ENCODE data around the gene COG5. TPM values are rescaled to one million over a fixed set of nuclear protein-coding genes. Genes with fewer than 3 reads are reported as not detected.
"Not testable (repeated sequence)": the region's sequence is repeated elsewhere in the genome, so short reads cannot be mapped to it uniquely, and the experiment has no call there.

The COG5 gene
- total RNA-seq, 1 donor from 2014 or later: 21.4 TPM

- Histone ChIP-seq H3K9me3 (ENCODE audit: control insufficient read depth in 3 of 3, low read length in 3 of 3) (no peaks in the 10 kb centered on the region), H3K36me3 (ENCODE audit: control insufficient read depth in 3 of 3, insufficient read depth in 3 of 3, low read length in 3 of 3) (peaks cover 0 to 5% (median 3%) of the 10 kb centered on the region in 3 donors), H3K4me3 (ENCODE audit: low read length in 3 of 3) (no peak overlapping the region), H3K4me1 (ENCODE audit: control insufficient read depth in 3 of 3, insufficient read depth in 3 of 3, low read length in 3 of 3) (peaks cover 0 to 12% (median 5%) of the 10 kb centered on the region in 3 donors), H3K27me3 (ENCODE audit: control insufficient read depth in 3 of 3, insufficient read depth in 3 of 3, low read length in 3 of 3) (no peaks in the 10 kb centered on the region), H3K27ac (ENCODE audit: low read depth, low read length) (no peak overlapping the region), H3K9ac (ENCODE audit: low read depth in 1 of 3, low read length in 3 of 3) (peak overlapping the region in 1 of 3 donors; percentile 46)
Observed at GRCh38 chr7:107233174-107233573, 330.5 kb downstream of the COG5 start.

- H3K9ac ChIP-seq (ENCODE audit: low read depth in 1 of 3, low read length in 3 of 3): no peak overlapping the region
- H3K4me3 ChIP-seq (ENCODE audit: low read length in 3 of 3): no peak overlapping the region
- H3K36me3 ChIP-seq (ENCODE audit: control insufficient read depth in 3 of 3, insufficient read depth in 3 of 3, low read length in 3 of 3): peaks cover 0 to 5% (median 3%) of the 10 kb centered on the region in 3 donors
- no peaks in the 10 kb centered on the region for H3K9me3 ChIP-seq (ENCODE audit: control insufficient read depth in 3 of 3, low read length in 3 of 3)
- H3K27me3 ChIP-seq (ENCODE audit: control insufficient read depth in 3 of 3, insufficient read depth in 3 of 3, low read length in 3 of 3): no peaks in the 10 kb centered on the region
- H3K27ac ChIP-seq (ENCODE audit: low read depth, low read length): no peak overlapping the region
- H3K4me1 ChIP-seq (ENCODE audit: control insufficient read depth in 3 of 3, insufficient read depth in 3 of 3, low read length in 3 of 3): peaks cover 0 to 12% (median 5%) of the 10 kb centered on the region in 3 donors
Observed at GRCh38 chr7:107232568-107233090, 331.1 kb downstream of the COG5 start.

- H3K36me3 ChIP-seq (ENCODE audit: control insufficient read depth in 3 of 3, insufficient read depth in 3 of 3, low read length in 3 of 3): peaks cover 0 to 5% (median 0%) of the 10 kb centered on the region in 3 donors
- H3K4me1 ChIP-seq (ENCODE audit: control insufficient read depth in 3 of 3, insufficient read depth in 3 of 3, low read length in 3 of 3): peaks cover 0 to 12% (median 5%) of the 10 kb centered on the region in 3 donors
- H3K9me3 ChIP-seq (ENCODE audit: control insufficient read depth in 3 of 3, low read length in 3 of 3): no peaks in the 10 kb centered on the region
- H3K9ac ChIP-seq (ENCODE audit: low read depth in 1 of 3, low read length in 3 of 3): no peak overlapping the region
- no peaks in the 10 kb centered on the region for H3K27me3 ChIP-seq (ENCODE audit: control insufficient read depth in 3 of 3, insufficient read depth in 3 of 3, low read length in 3 of 3)
- no peak overlapping the region for H3K27ac ChIP-seq (ENCODE audit: low read depth, low read length)
- H3K4me3 ChIP-seq (ENCODE audit: low read length in 3 of 3): no peak overlapping the region
Observed at GRCh38 chr7:107230334-107230733, 333.4 kb downstream of the COG5 start.

- Histone ChIP-seq H3K36me3 (ENCODE audit: control insufficient read depth in 3 of 3, insufficient read depth in 3 of 3, low read length in 3 of 3) (peaks cover 0 to 3% (median 0%) of the 10 kb centered on the region in 3 donors), H3K9ac (ENCODE audit: low read depth in 1 of 3, low read length in 3 of 3) (no peak overlapping the region)
Observed at GRCh38 chr7:107228291-107228690, 335.4 kb downstream of the COG5 start.

GRCh38 chr7:107224374-107225223 is 339.1 kb downstream of the COG5 start:
- Histone ChIP-seq H3K36me3 (ENCODE audit: control insufficient read depth in 3 of 3, insufficient read depth in 3 of 3, low read length in 3 of 3) (no peaks in the 10 kb centered on the region), H3K27me3 (ENCODE audit: control insufficient read depth in 3 of 3, insufficient read depth in 3 of 3, low read length in 3 of 3) (no peaks in the 10 kb centered on the region), H3K9ac (ENCODE audit: low read depth in 1 of 3, low read length in 3 of 3) (no peak overlapping the region), H3K4me1 (ENCODE audit: control insufficient read depth in 3 of 3, insufficient read depth in 3 of 3, low read length in 3 of 3) (peaks cover 3 to 8% (median 7%) of the 10 kb centered on the region in 3 donors), H3K4me3 (ENCODE audit: low read length in 3 of 3) (no peak overlapping the region), H3K9me3 (ENCODE audit: control insufficient read depth in 3 of 3, low read length in 3 of 3) (no peaks in the 10 kb centered on the region), H3K27ac (ENCODE audit: low read depth, low read length) (no peak overlapping the region)

More at GRCh38 chr7:107228291-107228690, 335.4 kb downstream of the COG5 start:
- H3K27me3 ChIP-seq (ENCODE audit: control insufficient read depth in 3 of 3, insufficient read depth in 3 of 3, low read length in 3 of 3): no peaks in the 10 kb centered on the region
- no peak overlapping the region for H3K4me3 ChIP-seq (ENCODE audit: low read length in 3 of 3)
- H3K9me3 ChIP-seq (ENCODE audit: control insufficient read depth in 3 of 3, low read length in 3 of 3): no peaks in the 10 kb centered on the region
- peaks cover 0 to 7% (median 4%) of the 10 kb centered on the region in 3 donors for H3K4me1 ChIP-seq (ENCODE audit: control insufficient read depth in 3 of 3, insufficient read depth in 3 of 3, low read length in 3 of 3)
- no peak overlapping the region for H3K27ac ChIP-seq (ENCODE audit: low read depth, low read length)

GRCh38 chr7:107220806-107221205 is 342.9 kb downstream of the COG5 start:
- not testable (repeated sequence) for H3K27me3 ChIP-seq (ENCODE audit: control insufficient read depth in 3 of 3, insufficient read depth in 3 of 3, low read length in 3 of 3); H3K9me3 ChIP-seq (ENCODE audit: control insufficient read depth in 3 of 3, low read length in 3 of 3); H3K4me3 ChIP-seq (ENCODE audit: low read length in 3 of 3); H3K9ac ChIP-seq (ENCODE audit: low read depth in 1 of 3, low read length in 3 of 3); H3K36me3 ChIP-seq (ENCODE audit: control insufficient read depth in 3 of 3, insufficient read depth in 3 of 3, low read length in 3 of 3); H3K4me1 ChIP-seq (ENCODE audit: control insufficient read depth in 3 of 3, insufficient read depth in 3 of 3, low read length in 3 of 3)
- H3K27ac ChIP-seq (ENCODE audit: low read depth, low read length): peak overlapping the region; percentile 36

GRCh38 chr7:107220356-107220755 is 343.4 kb downstream of the COG5 start:
- no peak overlapping the region for H3K4me3 ChIP-seq (ENCODE audit: low read length in 3 of 3)
- H3K27ac ChIP-seq (ENCODE audit: low read depth, low read length): peak overlapping the region; percentile 36
- no peaks in the 10 kb centered on the region for H3K36me3 ChIP-seq (ENCODE audit: control insufficient read depth in 3 of 3, insufficient read depth in 3 of 3, low read length in 3 of 3)
- H3K27me3 ChIP-seq (ENCODE audit: control insufficient read depth in 3 of 3, insufficient read depth in 3 of 3, low read length in 3 of 3): no peaks in the 10 kb centered on the region
- H3K9ac ChIP-seq (ENCODE audit: low read depth in 1 of 3, low read length in 3 of 3): no peak overlapping the region
- no peaks in the 10 kb centered on the region for H3K9me3 ChIP-seq (ENCODE audit: control insufficient read depth in 3 of 3, low read length in 3 of 3)
- H3K4me1 ChIP-seq (ENCODE audit: control insufficient read depth in 3 of 3, insufficient read depth in 3 of 3, low read length in 3 of 3): peaks cover 3 to 8% (median 7%) of the 10 kb centered on the region in 3 donors

GRCh38 chr7:107219563-107220244 is 344.0 kb downstream of the COG5 start:
- Histone ChIP-seq H3K27me3 (ENCODE audit: control insufficient read depth in 3 of 3, insufficient read depth in 3 of 3, low read length in 3 of 3) (no peaks in the 10 kb centered on the region), H3K4me1 (ENCODE audit: control insufficient read depth in 3 of 3, insufficient read depth in 3 of 3, low read length in 3 of 3) (peaks cover 3 to 8% (median 7%) of the 10 kb centered on the region in 3 donors), H3K27ac (ENCODE audit: low read depth, low read length) (no peak overlapping the region), H3K4me3 (ENCODE audit: low read length in 3 of 3) (no peak overlapping the region), H3K9me3 (ENCODE audit: control insufficient read depth in 3 of 3, low read length in 3 of 3) (no peaks in the 10 kb centered on the region), H3K36me3 (ENCODE audit: control insufficient read depth in 3 of 3, insufficient read depth in 3 of 3, low read length in 3 of 3) (no peaks in the 10 kb centered on the region), H3K9ac (ENCODE audit: low read depth in 1 of 3, low read length in 3 of 3) (no peak overlapping the region)

- no peaks in the 10 kb centered on the region for H3K27me3 ChIP-seq (ENCODE audit: control insufficient read depth in 3 of 3, insufficient read depth in 3 of 3, low read length in 3 of 3)
- H3K36me3 ChIP-seq (ENCODE audit: control insufficient read depth in 3 of 3, insufficient read depth in 3 of 3, low read length in 3 of 3): peaks cover 0 to 10% (median 8%) of the 10 kb centered on the region in 3 donors
- no peak overlapping the region for H3K4me3 ChIP-seq (ENCODE audit: low read length in 3 of 3)
- H3K27ac ChIP-seq (ENCODE audit: low read depth, low read length): no peak overlapping the region
- no peaks in the 10 kb centered on the region for H3K9me3 ChIP-seq (ENCODE audit: control insufficient read depth in 3 of 3, low read length in 3 of 3)
- no peak overlapping the region for H3K9ac ChIP-seq (ENCODE audit: low read depth in 1 of 3, low read length in 3 of 3)
- peaks cover 1 to 4% (median 2%) of the 10 kb centered on the region in 3 donors for H3K4me1 ChIP-seq (ENCODE audit: control insufficient read depth in 3 of 3, insufficient read depth in 3 of 3, low read length in 3 of 3)
Observed at GRCh38 chr7:107213945-107214344, 349.8 kb downstream of the COG5 start.
